Heart left ventricle (tissue), 16 donors: Measurements from ENCODE around the gene ETFRF1. TPM values are rescaled to one million over a fixed set of nuclear protein-coding genes. Genes with fewer than 3 reads are reported as not detected.

Source experiments
- ATAC-seq, 4 donors: fragments of 200-7000 bp; cut with Tn5 transposase; one replicate each; pipeline ENCODE4 v1.9.1; 2020 to 2022; ENCODE audit warnings: moderate library complexity in 4 of 4, mild to moderate bottlenecking in 3 of 4, moderate number of reproducible peaks in 1 of 4
- DNase-seq, 5 donors: peaks; one replicate each; pipeline ENCODE4 v3.0.0-alpha.2; 2020
- H3K27ac ChIP-seq, 12 donors: fragments of 200-600 bp; sonication (generic) in 4 of 12; one replicate each; pipeline versions ENCODE4 v1.5.0 to v1.8.0; 2016 to 2022; ENCODE audit warnings: mild to moderate bottlenecking in 2 of 12
- H3K27me3 ChIP-seq, 9 donors: fragments of 200-600 bp; sonication (generic) in 2 of 9; one replicate each; pipeline versions ENCODE4 v1.5.1 to v1.8.0; 2016 to 2022; ENCODE audit warnings: mild to moderate bottlenecking in 3 of 9
- H3K36me3 ChIP-seq, 9 donors: fragments of 200-600 bp; sonication (generic) in 2 of 9; one replicate each; pipeline versions ENCODE4 v1.5.0 to v1.8.0; 2018 to 2022; ENCODE audit warnings: mild to moderate bottlenecking in 2 of 9
- H3K4me1 ChIP-seq, 12 donors: fragments of 200-600 bp; sonication (generic) in 4 of 12; one replicate each; pipeline versions ENCODE4 v1.5.0 to v1.8.0; 2016 to 2022; ENCODE audit warnings: mild to moderate bottlenecking in 3 of 12
- H3K4me3 ChIP-seq, 12 donors: fragments of 200-600 bp; sonication (generic) in 4 of 12; one replicate each; pipeline versions ENCODE4 v1.5.0 to v1.8.0; 2017 to 2022; ENCODE audit warnings: mild to moderate bottlenecking in 9 of 12, moderate library complexity in 4 of 12
- H3K9me3 ChIP-seq, 12 donors: fragments of 200-600 bp; sonication (generic) in 4 of 12; one replicate each; pipeline versions ENCODE4 v1.5.0 to v1.8.0; 2016 to 2022; ENCODE audit warnings: mild to moderate bottlenecking in 1 of 12
- CTCF ChIP-seq, 12 donors: fragments of 200-600 bp; sonication (generic) in 4 of 12; IDR thresholded peaks; one replicate each; pipeline versions ENCODE4 v1.5.0 to v1.8.0; 2018 to 2022; ENCODE audit warnings: antibody characterized with exemption in 12 of 12, mild to moderate bottlenecking in 5 of 12
- POLR2A ChIP-seq, 2 donors: fragments of 450-650 bp; IDR thresholded peaks; one replicate each; pipeline ENCODE4 v1.6.1; 2017; ENCODE audit warnings: antibody characterized with exemption in 2 of 2, mild to moderate bottlenecking in 2 of 2, moderate library complexity in 2 of 2
- WGBS, 4 donors: extraction: QIAGEN DNeasy Blood & Tissue Kit in 2 of 4; methylation state at CpG; one replicate each; pipeline versions ENCODE4 v1.1.5 to v1.1.7; 2013 to 2018; 5-methylcytosine and 5-hydroxymethylcytosine counted together
- intact Hi-C, 10 donors: fragments of 100-400 bp; cut with DNase I; formaldehyde crosslinking; loops; one replicate each; pipeline versions ENCODE4 v1.11.1 to v1.14.2; 2022
- polyA plus RNA-seq, 2 donors: library from polyadenylated mRNA; stranded (reverse); fragments of 200-250 nt; gene quantifications; one replicate each; pipeline ENCODE4 v1.2.3, GENCODE V29; 2013
- total RNA-seq, 9 donors: library from RNA; depleted of rRNA in 2 of 9; stranded (reverse); fragments of >200 nt in 2 of 9; fragmentation: NEBNext Ultra II Directional in 3 of 9; extraction: Animal tissue kit (Norgen Biotek cat#: 25700) in 3 of 9; gene quantifications; one replicate each; pipeline versions ENCODE4 v1.1.0 to v1.2.4, GENCODE V29; 2016 to 2023
- donor health status: ischemic (EF 13 %, LVEDD 7.1; RV severe dilation, severe dysfunction).
- donor health status: healthy with polysubstance abuse.
- donor health status: DM: no; HTN: yes; CAD: no.
- donor health status: DM: no; HTN: no; CAD: no.
- donor health status: ischemic (EF 25% LVEDD 6.9; RV normal size, moderate dysfunction).
- donor health status: ischemic (EF 25% LVEDD 5.7; RV mildly dilated, moderate dysfunction).
- donor health status: healthy.
- donor health status: DM: yes; HTN: yes; CAD: no.
- donor health status: ischemic (EF 35%, LVEDD 5.7; RV mildly dilated, moderate dysfunction).
- donor health status: nonischemic (EF 11% LVEDD 7.7; RV severe dilation, severe dysfunction).
- donor health status: DM: yes; HTN: yes; CAD: no.
- donor health status: PGD.
- donor health status: ischemic (EF 29% LVEDD 5.4; RV normal size, mild dysfunction).
- donor health status: nonischemic (EF 23%, LVEDD 6.1; RV moderate dilation, normal function).

Gene ETFRF1
- total and polyA plus RNA-seq, 11 donors, result 31.4 to 83.8 (median 52.2) TPM

- H3K4me1 ChIP-seq, result peaks cover 0 to 32% (median 12%) of the 10 kb centered on the region in 12 donors
- H3K27me3 ChIP-seq, result no peaks in the 10 kb centered on the region
- H3K4me3 ChIP-seq, result no peak overlapping the region
- intact Hi-C loops, result loop anchor here in 3 of 10 donors (5.0 kb wide), 2 partner anchors 50 to 55 kb away; partner anchors contain the start of gene KRAS (in 2 of the 3)
- no peak for DNase-seq
- no peaks in the 10 kb centered on the region for H3K9me3 ChIP-seq
- peaks cover 0 to 3% (median 0%) of the 10 kb centered on the region in 9 donors for H3K36me3 ChIP-seq
- no peak overlapping the region for H3K27ac ChIP-seq
- ATAC-seq, result no peak
- WGBS, 4 donors, result 66 to 80% (median 73%) methylated on average over 2 of the region's 2 CpGs
- TF ChIP-seq POLR2A (IDR thresholded peaks at IDR 0.05), result no peak
- TF ChIP-seq CTCF (IDR thresholded peaks at IDR 0.05), result no peak
Measured at GRCh38 chr12:25197608-25198007, 2.6 kb downstream of the ETFRF1 start.

GRCh38 chr12:25200703-25201102 lies 5.7 kb downstream of the ETFRF1 start:
- no peak for TF ChIP-seq POLR2A (IDR thresholded peaks at IDR 0.05)
- no peak for TF ChIP-seq CTCF (IDR thresholded peaks at IDR 0.05)
- peaks cover 0 to 22% (median 7%) of the 10 kb centered on the region in 12 donors for H3K4me1 ChIP-seq
- H3K9me3 ChIP-seq, result no peaks in the 10 kb centered on the region
- H3K27me3 ChIP-seq, result no peaks in the 10 kb centered on the region
- peaks cover 0 to 34% (median 18%) of the 10 kb centered on the region in 9 donors for H3K36me3 ChIP-seq
- WGBS, 4 donors, result 89 to 100% (median 94%) methylated on average over 1 of the region's 1 CpG
- no peak overlapping the region for H3K4me3 ChIP-seq
- no peak for ATAC-seq
- intact Hi-C loops, result no loop called here
- no peak overlapping the region for H3K27ac ChIP-seq
- no peak for DNase-seq

GRCh38 chr12:25202137-25202536 lies 7.1 kb downstream of the ETFRF1 start:
- intact Hi-C loops, result no loop called here

GRCh38 chr12:25207411-25207810 lies 12.4 kb downstream of the ETFRF1 start:
- intact Hi-C loops, result loop anchor here in 1 of 10 donors (5.0 kb wide), 1 partner anchor 35 kb away; no protein-coding TSS in a partner anchor
- Histone ChIP-seq H3K27ac (no peak overlapping the region), H3K9me3 (no peaks in the 10 kb centered on the region), H3K36me3 (peaks cover 0 to 85% (median 55%) of the 10 kb centered on the region in 9 donors), H3K27me3 (no peaks in the 10 kb centered on the region), H3K4me3 (no peak overlapping the region), H3K4me1 (peaks cover 0 to 4% (median 0%) of the 10 kb centered on the region in 12 donors)
- DNase-seq (no peak), ATAC-seq (no peak)
- no peak for TF ChIP-seq POLR2A (IDR thresholded peaks at IDR 0.05)
- no peak for TF ChIP-seq CTCF (IDR thresholded peaks at IDR 0.05)
- 95 to 98% (median 97%) methylated on average over 6 of the region's 6 CpGs for WGBS, 4 donors

More at GRCh38 chr12:25202137-25202536, 7.1 kb downstream of the ETFRF1 start:
- TF ChIP-seq POLR2A (IDR thresholded peaks at IDR 0.05), result no peak
- TF ChIP-seq CTCF (IDR thresholded peaks at IDR 0.05), result no peak
- peak in 2 of 4 donors; percentile 18 to 33 for ATAC-seq
- Histone ChIP-seq H3K4me1 (peaks cover 0 to 12% (median 4%) of the 10 kb centered on the region in 12 donors), H3K9me3 (no peaks in the 10 kb centered on the region), H3K4me3 (no peak overlapping the region), H3K27ac (no peak overlapping the region), H3K27me3 (no peaks in the 10 kb centered on the region), H3K36me3 (peaks cover 0 to 49% (median 27%) of the 10 kb centered on the region in 9 donors)
- WGBS, 4 donors, result 82 to 85% (median 84%) methylated on average over 2 of the region's 2 CpGs
- DNase-seq, result no peak
